ENCODE results near the gene RCE1.

The RCE1 gene

GRCh38 chr11:66877588-66878385, 34.5 kb downstream of the RCE1 start:
- TF ChIP-seq CTCF (IDR thresholded peaks at IDR 0.05; ENCODE audit: low read depth, low read length): no peak
- in situ Hi-C loops (cut with HindIII; ENCODE audit: low sequenced_read_pairs): no loop called here
- DNase-seq (ENCODE audit: low read depth, low spot score): no peak
- H3K4me3 ChIP-seq (ENCODE audit: low read depth, low read length): no peak overlapping the region

GRCh38 chr11:66878474-66878873, 35.2 kb downstream of the RCE1 start:
- no peak for TF ChIP-seq CTCF (IDR thresholded peaks at IDR 0.05; ENCODE audit: low read depth, low read length)
- no peak overlapping the region for H3K4me3 ChIP-seq (ENCODE audit: low read depth, low read length)
- DNase-seq (ENCODE audit: low read depth, low spot score): no peak
- in situ Hi-C loops (cut with HindIII; ENCODE audit: low sequenced_read_pairs): no loop called here

GRCh38 chr11:66879000-66879399, 35.8 kb downstream of the RCE1 start:
- no peak overlapping the region for H3K4me3 ChIP-seq (ENCODE audit: low read depth, low read length)
- TF ChIP-seq CTCF (IDR thresholded peaks at IDR 0.05; ENCODE audit: low read depth, low read length): no peak
- in situ Hi-C loops (cut with HindIII; ENCODE audit: low sequenced_read_pairs): no loop called here
- DNase-seq (ENCODE audit: low read depth, low spot score): no peak

GRCh38 chr11:66879583-66879982, 36.3 kb downstream of the RCE1 start:
- TF ChIP-seq CTCF (IDR thresholded peaks at IDR 0.05; ENCODE audit: low read depth, low read length): no peak
- in situ Hi-C loops (cut with HindIII; ENCODE audit: low sequenced_read_pairs): no loop called here
- no peak overlapping the region for H3K4me3 ChIP-seq (ENCODE audit: low read depth, low read length)
- DNase-seq (ENCODE audit: low read depth, low spot score): no peak

GRCh38 chr11:66879999-66880398, 36.8 kb downstream of the RCE1 start:
- H3K4me3 ChIP-seq (ENCODE audit: low read depth, low read length): no peak overlapping the region
- DNase-seq (ENCODE audit: low read depth, low spot score): no peak
- no peak for TF ChIP-seq CTCF (IDR thresholded peaks at IDR 0.05; ENCODE audit: low read depth, low read length)
- in situ Hi-C loops (cut with HindIII; ENCODE audit: low sequenced_read_pairs): no loop called here

- no peak overlapping the region for H3K4me3 ChIP-seq (ENCODE audit: low read depth, low read length)
- no peak for DNase-seq (ENCODE audit: low read depth, low spot score)
- in situ Hi-C loops (cut with HindIII; ENCODE audit: low sequenced_read_pairs): no loop called here
- no peak for TF ChIP-seq CTCF (IDR thresholded peaks at IDR 0.05; ENCODE audit: low read depth, low read length)
These were observed 37.5 kb downstream of the RCE1 start for GRCh38 chr11:66880496-66881450.

Measured in astrocyte of the spinal cord (primary cell).